GM13977 (cell line): ENCODE data around the gene ESRRB.
A peak's percentile ranks its signal among the peaks of the same experiment; 100 is the strongest.

ENCODE experiments used
- DNase-seq: peaks from one replicate; pipeline ENCODE4 v3.0.0; 2012; ENCODE audit warnings: low spot score
- CTCF ChIP-seq: IDR thresholded peaks from 2 replicates; pipeline ENCODE4 v1.5.1; 2012; ENCODE audit warnings: mild to moderate bottlenecking, control low read depth; ENCODE audit not compliant: insufficient read depth; ENCODE audit errors: extremely low read depth, missing control alignments
- in situ Hi-C: fragments of 300-500 bp; cut with MboI; formaldehyde crosslinking; loops from one replicate; pipeline ENCODE4 v1.12.0; 2022; ENCODE audit warnings: low sequenced_read_pairs, low pct_unique_long_range_greater_than_20kb, mixed read lengths, inconsistent platforms; ENCODE audit not compliant: unreplicated experiment

The ESRRB gene

DNA sequence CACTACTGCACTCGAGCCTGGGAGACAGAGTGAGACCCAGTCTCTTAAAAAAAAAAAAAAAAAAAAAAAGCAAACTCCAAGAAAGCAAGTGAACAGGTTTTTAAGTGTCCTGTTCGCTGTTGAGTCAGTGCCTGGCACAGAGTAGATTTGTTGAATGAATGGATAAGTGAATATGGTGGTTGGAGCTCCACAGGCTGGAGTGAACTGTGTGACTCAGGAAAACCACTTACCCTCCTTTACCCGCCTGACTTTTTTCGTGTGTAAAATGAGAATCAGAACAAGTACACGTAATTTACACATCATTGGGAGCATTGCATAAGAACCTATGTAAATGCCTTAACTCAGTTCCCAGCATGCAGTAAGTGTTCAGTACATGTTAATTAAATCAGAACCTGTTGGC lies 24.0 kb upstream of the ESRRB start:
- TF ChIP-seq CTCF, result no peak
- in situ Hi-C loops, result loop anchor here (10.0 kb wide), 1 partner anchor 297 kb away; no protein-coding TSS in a partner anchor
- no peak for DNase-seq

GRCh38 chr14:76352639-76353281 lies 23.2 kb upstream of the ESRRB start:
- TF ChIP-seq CTCF, result peak; percentile 98
- in situ Hi-C loops, result loop anchor here (10.0 kb wide), 1 partner anchor 298 kb away; no protein-coding TSS in a partner anchor
- DNase-seq, result peak; percentile 84

GRCh38 chr14:76354310-76354709 lies 21.6 kb upstream of the ESRRB start:
- no peak for TF ChIP-seq CTCF
- no peak for DNase-seq
- in situ Hi-C loops, result loop anchor here (10.0 kb wide), 1 partner anchor 300 kb away; no protein-coding TSS in a partner anchor

GRCh38 chr14:76355771-76356170 lies 20.2 kb upstream of the ESRRB start:
- in situ Hi-C loops, result loop anchor here (10.0 kb wide), 1 partner anchor 301 kb away; no protein-coding TSS in a partner anchor
- DNase-seq, result no peak
- no peak for TF ChIP-seq CTCF

- TF ChIP-seq CTCF, result no peak
- in situ Hi-C loops, result no loop called here
- no peak for DNase-seq
Observed at GRCh38 chr14:76371066-76371465, 4.9 kb upstream of the ESRRB start.

DNA sequence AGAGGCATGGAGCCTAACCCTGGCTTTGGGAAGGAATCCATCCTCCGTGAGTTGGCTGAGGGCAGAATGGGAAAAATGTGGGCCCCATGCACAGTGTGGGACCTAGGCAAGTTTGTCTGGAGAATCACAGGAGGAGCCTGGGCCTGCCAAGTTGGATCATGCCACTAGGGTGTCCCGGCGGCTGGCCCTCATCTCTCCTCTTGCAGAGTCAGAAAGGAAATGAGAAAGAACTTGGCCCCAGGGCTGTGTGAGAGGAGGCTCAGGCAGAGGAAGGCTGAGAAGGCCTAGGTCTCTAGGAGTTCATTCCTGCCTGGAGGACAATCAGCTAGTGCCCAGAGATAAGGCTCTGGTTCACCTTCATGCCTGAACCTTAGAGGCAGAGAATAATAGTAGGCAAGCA lies 2.5 kb upstream of the ESRRB start:
- DNase-seq, result no peak
- TF ChIP-seq CTCF, result no peak
- in situ Hi-C loops, result no loop called here
